Brain pericyte (primary cell): ENCODE data around the gene SCGN.

ENCODE experiments used
- DNase-seq: peaks from one replicate; pipeline ENCODE4 v3.0.0-alpha.2; 2012; ENCODE audit warnings: low read depth, low spot score

SCGN gene

GRCh38 chr6:25686856-25687255 is 34.8 kb downstream of the SCGN start:
- DNase-seq, result no peak

DNA sequence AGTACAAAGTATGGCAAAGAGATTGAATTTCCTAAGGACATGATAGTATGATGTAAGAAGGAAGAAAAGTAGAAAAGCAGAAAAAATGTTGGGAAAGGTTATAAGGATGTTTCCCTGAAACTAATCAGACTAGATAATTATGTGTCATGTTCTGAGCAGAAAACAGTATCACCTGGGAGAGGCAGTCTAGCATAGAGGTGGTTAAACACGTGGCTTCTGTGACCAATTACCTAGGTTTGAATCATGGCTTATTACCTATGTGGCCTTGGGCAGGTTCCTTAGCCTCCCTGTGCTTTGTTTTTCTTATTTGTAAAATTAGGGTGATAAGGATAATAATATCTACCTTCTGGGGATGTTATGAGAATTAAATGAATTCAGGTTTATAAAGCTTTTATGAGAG is 38.0 kb downstream of the SCGN start:
- DNase-seq, result no peak

DNA sequence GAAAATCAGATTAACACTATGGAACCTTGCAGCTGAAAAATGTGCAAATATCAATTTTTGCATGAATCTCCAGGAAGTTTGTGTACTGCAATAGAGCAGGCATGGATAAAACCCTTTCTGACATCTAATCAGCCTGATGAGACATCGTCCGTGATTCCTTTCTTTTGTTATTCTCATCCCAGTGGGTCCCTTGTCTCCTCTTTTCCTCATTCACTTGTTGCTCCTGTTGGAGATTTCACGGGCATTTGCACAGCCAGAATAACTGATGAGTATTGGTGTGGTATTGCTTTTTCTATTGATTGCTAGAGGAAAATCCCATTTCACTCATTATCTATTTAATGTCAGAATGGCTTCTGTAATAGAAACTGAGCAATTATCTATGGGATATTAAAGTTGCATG is 39.9 kb downstream of the SCGN start:
- no peak for DNase-seq

- no peak for DNase-seq
These were observed 40.5 kb downstream of the SCGN start for GRCh38 chr6:25692472-25692871.

- no peak for DNase-seq
These were observed 42.4 kb downstream of the SCGN start for GRCh38 chr6:25694366-25694765.

DNA sequence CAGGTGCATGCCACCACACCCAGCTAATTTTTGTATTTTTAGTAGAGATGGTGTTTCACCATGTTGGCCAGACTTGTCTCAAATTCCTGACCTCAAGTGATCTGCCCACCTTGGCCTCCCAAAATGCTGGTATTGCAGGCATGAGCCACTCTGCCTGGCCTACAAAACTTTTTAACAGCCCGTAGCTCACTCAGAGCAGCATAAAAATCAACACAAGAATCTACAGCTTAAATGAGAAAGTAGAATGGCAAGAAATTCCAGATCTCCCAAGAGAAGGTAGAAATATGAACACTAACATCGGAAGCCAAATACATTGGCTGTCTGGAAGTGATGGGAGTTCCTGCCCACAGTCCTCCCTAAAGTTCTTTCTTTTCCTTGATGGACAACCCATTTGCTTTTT is 43.7 kb downstream of the SCGN start:
- no peak for DNase-seq

DNA sequence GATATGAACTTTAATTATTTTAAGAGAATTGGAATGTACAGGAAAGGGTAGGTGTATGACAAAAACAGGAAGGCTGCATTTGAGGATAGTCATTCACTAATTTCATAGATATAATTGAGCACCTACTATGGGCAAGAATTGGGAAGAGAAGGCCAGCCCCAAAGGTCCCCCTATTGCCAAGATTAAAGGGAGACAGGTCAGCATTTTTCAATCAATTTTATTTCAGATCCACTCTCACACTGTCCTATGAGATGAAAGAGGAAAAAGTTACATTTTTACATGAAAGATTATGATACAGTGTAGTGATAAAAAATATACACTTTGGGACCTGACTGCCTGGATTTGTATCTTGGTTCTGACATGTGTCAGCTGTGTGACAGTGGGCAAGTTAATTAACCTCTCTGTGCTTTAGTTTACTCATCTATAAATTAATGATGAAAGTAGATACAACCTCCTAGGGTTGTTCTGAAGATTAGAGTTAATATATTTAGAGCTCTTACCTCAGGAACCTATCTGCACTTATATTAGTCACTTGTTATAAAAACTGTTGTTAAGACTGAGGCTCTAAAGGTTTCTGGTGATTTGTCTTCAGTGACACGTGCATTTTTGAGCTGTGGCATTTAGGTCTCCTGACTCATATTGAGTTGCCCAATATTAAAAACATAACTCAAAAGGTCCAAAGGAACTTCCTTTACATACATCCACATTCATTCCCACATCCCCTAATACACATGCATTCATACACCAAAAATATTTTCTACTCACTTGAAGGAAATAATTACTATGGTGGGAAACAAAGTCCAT is 45.7 kb downstream of the SCGN start:
- no peak for DNase-seq

GRCh38 chr6:25698631-25699030 is 46.6 kb downstream of the SCGN start:
- no peak for DNase-seq

DNA sequence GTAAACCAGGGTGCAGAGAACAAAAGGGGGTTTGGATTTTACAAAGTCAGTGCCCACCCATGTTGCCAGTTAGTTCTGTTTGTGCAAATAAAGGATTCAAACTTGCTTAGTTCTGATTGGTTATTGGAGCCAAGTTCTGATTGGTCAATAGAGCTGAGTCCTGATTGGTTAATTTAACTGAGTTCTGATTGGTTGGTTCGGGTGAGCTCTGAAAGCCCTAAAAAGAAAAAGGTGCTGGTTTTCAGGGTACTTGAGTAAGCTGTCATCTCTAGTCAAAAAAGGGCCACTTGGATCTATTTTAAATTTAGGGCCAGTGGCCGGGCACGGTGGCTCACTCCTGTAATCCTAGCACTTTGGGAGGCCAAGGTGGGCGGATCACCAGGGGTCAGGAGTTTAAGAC is 47.6 kb downstream of the SCGN start:
- DNase-seq, result no peak

- DNase-seq, result no peak
These were observed 48.7 kb downstream of the SCGN start for GRCh38 chr6:25700761-25701160.

DNA sequence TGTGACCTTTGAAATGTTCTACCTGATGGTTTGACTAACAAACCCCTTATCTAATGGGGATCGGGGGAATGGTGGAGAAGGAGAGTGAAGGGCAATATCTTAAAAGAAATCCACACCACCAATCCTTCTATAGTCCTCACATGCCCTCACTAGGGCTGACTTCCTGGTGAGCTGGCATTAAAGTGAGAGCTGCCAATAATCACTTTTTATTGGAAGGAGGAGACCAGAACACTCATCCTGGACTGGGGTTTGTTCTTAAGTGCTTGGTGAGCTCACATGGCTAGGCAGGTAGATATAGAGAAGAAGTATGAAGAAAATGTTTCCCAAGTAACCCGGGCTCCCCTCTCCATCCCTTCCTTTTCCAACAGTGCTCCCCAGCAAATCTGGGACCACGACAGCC is 49.8 kb downstream of the SCGN start:
- no peak for DNase-seq

GRCh38 chr6:25703005-25703404 is 51.0 kb downstream of the SCGN start:
- DNase-seq, result no peak

DNA sequence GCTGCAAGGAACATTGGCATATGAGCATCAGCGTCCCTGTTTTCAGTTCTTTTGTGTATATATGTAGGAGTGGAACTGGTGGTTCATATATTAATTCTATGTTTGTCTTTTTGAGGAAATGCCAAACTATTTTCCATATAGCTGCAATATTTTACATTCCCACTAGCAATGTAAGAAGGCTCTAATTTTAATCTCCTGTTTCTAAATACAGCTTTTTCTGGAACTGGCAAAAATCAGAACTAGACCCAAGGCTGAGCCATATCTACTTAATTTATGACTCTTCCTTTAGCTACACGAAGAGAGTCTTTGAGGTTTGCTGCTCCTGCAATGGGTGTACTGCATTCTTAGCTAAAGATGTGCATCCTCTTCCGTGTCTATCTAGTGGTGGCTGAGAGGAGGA is 52.0 kb downstream of the SCGN start:
- no peak for DNase-seq

- no peak for DNase-seq
These were observed 54.4 kb downstream of the SCGN start for GRCh38 chr6:25706314-25707014.

DNA sequence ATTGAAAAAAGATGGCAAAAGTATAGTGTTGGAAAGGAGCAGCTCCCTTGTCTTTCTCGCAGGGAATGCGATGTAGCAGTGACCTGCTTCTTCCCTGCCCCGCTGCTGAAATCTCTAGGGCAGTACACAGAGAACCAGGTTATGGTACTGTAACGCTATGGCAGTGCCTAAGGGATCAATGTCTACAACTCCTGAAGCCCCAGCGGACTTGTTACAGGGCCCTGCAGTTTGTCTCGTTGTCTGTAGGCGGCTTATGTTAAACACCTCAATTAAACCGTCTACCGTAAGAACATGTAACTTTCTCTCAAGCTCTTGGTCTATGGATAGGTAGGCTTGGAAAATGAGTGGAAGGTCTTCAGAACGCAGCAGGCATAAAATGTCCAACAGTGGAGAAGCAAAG is 57.7 kb downstream of the SCGN start:
- DNase-seq, result no peak

DNA sequence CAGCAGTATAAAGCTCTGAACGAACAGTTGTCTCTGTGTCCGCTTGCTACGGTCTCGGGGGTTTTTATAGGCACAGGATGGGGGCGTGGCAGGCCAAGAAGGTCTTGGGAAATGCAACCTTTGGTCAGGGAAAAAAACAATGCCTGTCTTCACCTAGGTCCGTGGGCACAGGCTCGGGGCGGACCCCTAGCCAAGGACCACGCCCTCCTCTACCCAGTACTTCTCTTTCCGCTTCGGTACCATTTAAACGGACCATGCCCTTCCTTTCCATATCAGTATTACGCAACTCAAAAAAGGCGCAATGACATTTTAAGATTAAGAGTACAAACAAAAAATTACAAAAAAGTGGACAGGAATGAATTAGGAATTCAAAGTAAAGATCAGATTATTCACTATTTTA is 58.3 kb downstream of the SCGN start:
- no peak for DNase-seq

GRCh38 chr6:25713824-25714223 is 61.8 kb downstream of the SCGN start:
- no peak for DNase-seq

GRCh38 chr6:25714765-25715164 is 62.8 kb downstream of the SCGN start:
- no peak for DNase-seq

DNA sequence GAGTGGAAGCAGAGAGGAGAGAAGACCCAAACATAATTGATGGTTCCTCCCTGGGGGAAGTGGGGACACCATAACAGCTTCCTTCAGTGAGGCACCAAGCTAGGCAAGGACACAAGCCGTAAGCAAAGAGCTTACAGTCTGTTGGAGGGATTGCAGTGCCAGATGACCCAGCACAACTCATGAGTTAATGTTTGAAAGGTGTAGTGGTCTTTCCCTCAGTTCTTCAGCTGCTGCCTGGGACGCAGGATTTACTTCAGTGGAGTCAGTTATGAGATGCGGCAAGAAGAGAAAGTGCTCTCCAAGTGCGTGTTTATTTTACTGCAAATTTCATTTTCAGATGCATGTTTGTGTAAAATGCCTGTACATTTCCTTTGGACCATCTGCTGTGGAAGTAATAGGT is 63.8 kb downstream of the SCGN start:
- DNase-seq, result no peak

GRCh38 chr6:25717866-25718740 is 66.1 kb downstream of the SCGN start:
- DNase-seq, result no peak

DNA sequence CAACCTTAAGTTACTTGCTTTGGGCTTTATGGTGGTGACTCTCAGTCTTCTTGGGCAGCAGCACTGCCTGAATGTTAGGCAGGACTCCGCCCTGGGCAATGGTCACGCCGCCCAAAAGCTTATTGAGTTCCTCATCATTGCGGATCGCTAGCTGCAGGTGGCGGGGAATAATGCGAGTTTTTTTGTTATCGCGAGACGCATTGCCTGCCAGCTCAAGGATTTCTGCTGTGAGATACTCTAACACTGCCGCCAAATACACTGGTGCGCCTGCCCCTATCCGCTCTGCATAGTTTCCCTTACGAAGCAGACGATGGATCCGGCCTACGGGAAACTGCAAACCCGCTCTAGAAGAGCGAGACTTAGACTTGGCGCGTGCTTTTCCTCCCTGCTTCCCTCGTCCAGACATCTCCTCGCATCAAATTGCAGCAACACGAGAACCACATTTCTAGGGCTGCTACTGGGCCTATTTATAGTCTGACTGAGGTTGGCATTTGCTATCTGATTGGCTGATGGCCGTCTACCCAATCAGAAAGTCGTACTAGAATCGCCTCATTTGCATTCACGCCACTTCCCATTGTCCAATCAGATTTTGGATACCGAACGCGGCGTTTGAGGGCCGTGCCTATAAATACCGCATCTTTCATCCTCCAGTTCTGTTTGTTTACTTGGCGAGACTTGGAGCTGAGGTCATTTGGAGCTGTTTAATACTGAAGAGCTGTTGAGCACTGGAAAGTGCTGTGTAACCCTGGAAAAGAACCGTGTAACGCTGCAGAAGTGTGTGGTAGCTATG is 74.3 kb downstream of the SCGN start:
- DNase-seq, result no peak

- DNase-seq, result no peak
These were observed 75.0 kb downstream of the SCGN start for GRCh38 chr6:25727028-25727427.
